HCT116 (cell line): ENCODE measurements around the gene TNS3. TPM values are rescaled to one million over a fixed set of nuclear protein-coding genes. Genes with fewer than 3 reads are reported as not detected.

Experiments
- ATAC-seq: fragments of 200-7000 bp; cut with Tn5 transposase; 2 replicates; pipeline ENCODE4 v1.9.1; 2020; ENCODE audit warnings: mild to moderate bottlenecking, moderate library complexity
- BruUV-seq: library from RNA; stranded (reverse); fragments of 400-500 nt; replicated peaks from 2 replicates; lab custom pipeline; 2021; lab: Mats Ljungman, UMichigan
- CTCF ChIA-PET: fragments of 300-600 bp; sonication (Branson Sonifier 250); formaldehyde crosslinking; loops from one replicate; lab custom pipeline; 2021; ENCODE audit warnings: antibody characterized with exemption; lab: Charles Lee
- POLR2A ChIA-PET: fragments of 300-600, 350-600 bp; sonication (Branson Sonifier 250); formaldehyde crosslinking; loops from one replicate; lab custom pipeline; 2021; ENCODE audit warnings: antibody characterized with exemption; lab: Charles Lee
- RAD21 ChIA-PET, 2 experiments: fragments of 300-600 bp; sonication (Branson Sonifier 250); formaldehyde crosslinking; loops; one replicate each; lab custom pipeline; 2023; ENCODE audit warnings: low total read pairs in 2 of 2; ENCODE audit not compliant: uncharacterized antibody in 2 of 2, unreplicated experiment in 2 of 2, low non-redundant PET in 1 of 2; lab: Charles Lee
- DNase-seq: peaks from one replicate; pipeline ENCODE4 v3.0.0-alpha.2; 2010; ENCODE audit warnings: low read depth, low spot score
- H2AFZ ChIP-seq: fragments of 200-600 bp; shearing (Covaris generic), sonication (generic); 2 replicates; pipeline ENCODE4 v1.6.1; 2017; ENCODE audit warnings: low read depth, mixed run types, mixed read lengths, antibody characterized with exemption, low read length; ENCODE audit not compliant: poor library complexity, severe bottlenecking
- H3K27ac ChIP-seq: 2 replicates; pipeline ENCODE4 v1.5.1; 2012; ENCODE audit warnings: low read depth, low read length
- H3K27me3 ChIP-seq: fragments of 200-600 bp; sonication (generic); 2 replicates; pipeline ENCODE4 v1.6.1; 2016; ENCODE audit warnings: mixed run types, low read length, mixed read lengths; ENCODE audit not compliant: insufficient read depth
- H3K36me3 ChIP-seq, 2 experiments: fragments of 200-500 bp in 1 of 2; fragments of 200-600 bp in 1 of 2; sonication (Bioruptor generic) in 1 of 2; sonication (generic) in 1 of 2; 2 replicates each; pipeline versions ENCODE4 v1.5.1 to v1.6.1; 2014 to 2016; ENCODE audit warnings: low read length in 2 of 2, inconsistent platforms in 1 of 2, mixed read lengths in 1 of 2, mixed run types in 1 of 2; ENCODE audit not compliant: insufficient read depth in 2 of 2, control insufficient read depth in 1 of 2
- H3K4me1 ChIP-seq, 2 experiments: fragments of 200-600 bp in 1 of 2; sonication (generic) in 1 of 2; 2 replicates each; pipeline versions ENCODE4 v1.5.1 to v1.6.1; 2012 to 2017; ENCODE audit warnings: low read length in 2 of 2, inconsistent platforms in 1 of 2, mild to moderate bottlenecking in 1 of 2, mixed read lengths in 1 of 2, mixed run types in 1 of 2, moderate library complexity in 1 of 2; ENCODE audit not compliant: insufficient read depth in 2 of 2, control insufficient read depth in 1 of 2
- H3K4me2 ChIP-seq: fragments of 200-600 bp; sonication (generic); 2 replicates; pipeline ENCODE4 v1.6.1; 2017; ENCODE audit warnings: mixed run types, low read length, mixed read lengths
- H3K4me3 ChIP-seq, 2 experiments: fragments of 200-600 bp in 1 of 2; sonication (generic) in 1 of 2; replicated peaks in 1 of 2; 2 replicates each; pipeline ENCODE4 v1.5.1; 2011 to 2016; ENCODE audit warnings: low read length in 2 of 2, control low read depth in 1 of 2, low read depth in 1 of 2, mild to moderate bottlenecking in 1 of 2, mixed read lengths in 1 of 2, mixed run types in 1 of 2
- H3K79me2 ChIP-seq: fragments of 200-600 bp; sonication (generic); 2 replicates; pipeline ENCODE4 v1.6.1; 2017; ENCODE audit warnings: mild to moderate bottlenecking, mixed run types, low read length, moderate library complexity, mixed read lengths; ENCODE audit not compliant: insufficient read depth
- H3K9ac ChIP-seq: fragments of 200-600 bp; sonication (generic); 2 replicates; pipeline ENCODE4 v1.6.1; 2016; ENCODE audit warnings: low read length, mixed read lengths
- H3K9me2 ChIP-seq: fragments of 200-600 bp; sonication (generic), shearing (Covaris generic); 2 replicates; pipeline ENCODE4 v1.6.1; 2017; ENCODE audit warnings: mixed run types, mild to moderate bottlenecking, moderate library complexity; ENCODE audit not compliant: insufficient read depth
- H3K9me3 ChIP-seq, 2 experiments: fragments of 200-500 bp in 1 of 2; fragments of 200-600 bp in 1 of 2; sonication (Bioruptor generic) in 1 of 2; sonication (generic) in 1 of 2; 2 replicates each; pipeline ENCODE4 v1.6.1; 2014 to 2017; ENCODE audit warnings: low read length in 2 of 2, mixed read lengths in 2 of 2, inconsistent platforms in 1 of 2, low read depth in 1 of 2, mild to moderate bottlenecking in 1 of 2, mixed run types in 1 of 2, moderate library complexity in 1 of 2; ENCODE audit not compliant: control insufficient read depth in 1 of 2, insufficient read depth in 1 of 2
- H4K20me1 ChIP-seq: fragments of 200-600 bp; sonication (generic), shearing (Covaris generic); 2 replicates; pipeline ENCODE4 v1.6.1; 2017; ENCODE audit warnings: mixed run types, mild to moderate bottlenecking, moderate library complexity; ENCODE audit not compliant: insufficient read depth
- ATF3 ChIP-seq: IDR thresholded peaks from 2 replicates; pipeline ENCODE4 v1.6.1; 2012
- CEBPB ChIP-seq: IDR thresholded peaks from 2 replicates; pipeline ENCODE4 v1.6.1; 2012; ENCODE audit warnings: low read depth
- CTCF ChIP-seq, 3 experiments: fragments of 200-600 bp in 1 of 3; sonication (generic) in 1 of 3; IDR thresholded peaks in 2 of 3; conservative IDR thresholded peaks in 1 of 3; 2 replicates each; pipeline ENCODE4 v1.5.1; 2012 to 2017; ENCODE audit warnings: low read depth in 2 of 3, low read length in 2 of 3, antibody characterized with exemption in 1 of 3, borderline replicate concordance in 1 of 3, control low read depth in 1 of 3, mild to moderate bottlenecking in 1 of 3, mixed read lengths in 1 of 3, mixed run types in 1 of 3, moderate library complexity in 1 of 3; ENCODE audit not compliant: insufficient read depth in 1 of 3
- ELF1 ChIP-seq: IDR thresholded peaks from 2 replicates; pipeline ENCODE4 v1.6.1; 2012; ENCODE audit warnings: low read depth, borderline replicate concordance
- EZH2 ChIP-seq: fragments of 200-600 bp; sonication (generic); IDR thresholded peaks from 2 replicates; pipeline ENCODE4 v1.6.1; 2017; ENCODE audit warnings: antibody characterized with exemption, mixed run types
- FOSL1 ChIP-seq: IDR thresholded peaks from 2 replicates; pipeline ENCODE4 v1.6.1; 2012; ENCODE audit warnings: low read depth
- JUND ChIP-seq: IDR thresholded peaks from 2 replicates; pipeline ENCODE4 v1.6.1; 2012
- MAX ChIP-seq: IDR thresholded peaks from 2 replicates; pipeline ENCODE4 v1.6.1; 2012
- POLR2A ChIP-seq: IDR thresholded peaks from 2 replicates; pipeline ENCODE4 v1.7.0; 2011; ENCODE audit warnings: borderline replicate concordance; ENCODE audit not compliant: insufficient read depth, insufficient read length; ENCODE audit errors: extremely low read depth
- RAD21 ChIP-seq: IDR thresholded peaks from 2 replicates; pipeline ENCODE4 v1.6.1; 2012; ENCODE audit warnings: low read depth, mild to moderate bottlenecking
- SP1 ChIP-seq: IDR thresholded peaks from 2 replicates; pipeline ENCODE4 v1.6.1; 2012; ENCODE audit warnings: low read depth
- SRF ChIP-seq: IDR thresholded peaks from 2 replicates; pipeline ENCODE4 v1.6.1; 2012; ENCODE audit warnings: low read depth
- TCF7L2 ChIP-seq: IDR thresholded peaks from 2 replicates; pipeline ENCODE4 v1.7.0; 2011; ENCODE audit warnings: borderline replicate concordance, inconsistent platforms; ENCODE audit not compliant: insufficient read depth, insufficient read length; ENCODE audit errors: extremely low read depth
- YY1 ChIP-seq: IDR thresholded peaks from 2 replicates; pipeline ENCODE4 v1.6.1; 2011; ENCODE audit warnings: low read length, low read depth, moderate library complexity, mild to moderate bottlenecking; ENCODE audit not compliant: insufficient replicate concordance; ENCODE audit errors: extremely low read depth
- ZBTB33 ChIP-seq: IDR thresholded peaks from 2 replicates; pipeline ENCODE4 v1.6.1; 2011; ENCODE audit warnings: mild to moderate bottlenecking, low read length, moderate library complexity; ENCODE audit not compliant: insufficient replicate concordance; ENCODE audit errors: extremely low read depth
- ZFX ChIP-seq: fragments of 450-650 bp; IDR thresholded peaks from 2 replicates; pipeline ENCODE4 v1.6.1; 2017
- intact Hi-C: fragments of 100-400 bp; cut with micrococcal nuclease; formaldehyde crosslinking; loops from 2 replicates; pipeline ENCODE4 v1.10.0; 2022
- total RNA-seq: library from RNA; stranded (reverse); gene quantifications from one replicate; pipeline ENCODE4 v1.2.1, GENCODE V29; 2021; ENCODE audit not compliant: unreplicated experiment

Gene TNS3
- total RNA-seq, 1 experiment from 2014 or later: 9.1 TPM

- Histone ChIP-seq H3K9me3 (no peaks in the 10 kb centered on the region), H3K9me2 (no peaks in the 10 kb centered on the region), H3K4me2 (no peak overlapping the region), H3K4me1 (no peaks in the 10 kb centered on the region), H3K4me3 (no peak overlapping the region), H3K36me3 (no peaks in the 10 kb centered on the region), H3K27ac (no peak overlapping the region), H3K79me2 (no peaks in the 10 kb centered on the region), H4K20me1 (no peaks in the 10 kb centered on the region), H3K27me3 (no peaks in the 10 kb centered on the region), H2AFZ (no peak overlapping the region), H3K9ac (no peak overlapping the region)
- ATAC-seq (no peak), DNase-seq (no peak)
- RAD21 ChIA-PET: no interaction called here
- BruUV-seq: no TSS peak
- CTCF ChIA-PET: no interaction called here
- POLR2A ChIA-PET: no interaction called here
- intact Hi-C loops: no loop called here
- no peak for TF ChIP-seq EZH2
- no peak for TF ChIP-seq ZBTB33
- no peak for TF ChIP-seq JUND
- no peak for TF ChIP-seq ELF1
- TF ChIP-seq POLR2A: no peak
- TF ChIP-seq SP1: no peak
- TF ChIP-seq CEBPB: no peak
- TF ChIP-seq MAX: no peak
- TF ChIP-seq YY1: no peak
- TF ChIP-seq SRF: no peak
- no peak for TF ChIP-seq ZFX
- TF ChIP-seq RAD21: no peak
- no peak for TF ChIP-seq TCF7L2
- no peak for TF ChIP-seq CTCF (IDR thresholded peaks at IDR 0.05 in 2 of 3, conservative IDR thresholded peaks at IDR 0.05 in 1 of 3; ENCODE audit: borderline replicate concordance in 1 of 3, insufficient read depth in 1 of 3, low read depth in 2 of 3, low read length in 2 of 3)
- TF ChIP-seq ATF3: no peak
- TF ChIP-seq FOSL1: no peak
These were observed 280.1 kb downstream of the TNS3 start for GRCh38 chr7:47301657-47302295.
